IMR-90 (cell line): ENCODE results near the gene MRPL34.

Experiments
- CEBPB ChIP-seq: IDR thresholded peaks from 2 replicates; pipeline ENCODE4 v1.6.1; 2012; ENCODE audit warnings: low read depth, low read length, improper control_type of control experiment
- CHD1 ChIP-seq: IDR thresholded peaks from 2 replicates; pipeline ENCODE4 v1.6.1; 2012; ENCODE audit warnings: low read depth, low read length, improper control_type of control experiment
- FOS ChIP-seq: fragments of 150-350 bp; IDR thresholded peaks from 2 replicates; pipeline ENCODE4 v1.6.1; 2016; ENCODE audit warnings: low read depth, low read length
- POLR2A ChIP-seq: IDR thresholded peaks from 2 replicates; pipeline ENCODE4 v1.6.1; 2012; ENCODE audit warnings: mild to moderate bottlenecking, low read depth, low read length
- TF ChIP-seq, protein P1 (sequence below): conservative IDR thresholded peaks from 2 replicates; pipeline ENCODE4 v1.5.1; 2012; ENCODE audit warnings: mild to moderate bottlenecking, low read depth, low read length, improper control_type of control experiment
- TF ChIP-seq, protein P2 (sequence below): fragments of 150-350 bp; IDR thresholded peaks from 2 replicates; pipeline ENCODE4 v1.6.1; 2017; ENCODE audit warnings: mild to moderate bottlenecking, antibody characterized with exemption, low read length, low read depth

DNA sequence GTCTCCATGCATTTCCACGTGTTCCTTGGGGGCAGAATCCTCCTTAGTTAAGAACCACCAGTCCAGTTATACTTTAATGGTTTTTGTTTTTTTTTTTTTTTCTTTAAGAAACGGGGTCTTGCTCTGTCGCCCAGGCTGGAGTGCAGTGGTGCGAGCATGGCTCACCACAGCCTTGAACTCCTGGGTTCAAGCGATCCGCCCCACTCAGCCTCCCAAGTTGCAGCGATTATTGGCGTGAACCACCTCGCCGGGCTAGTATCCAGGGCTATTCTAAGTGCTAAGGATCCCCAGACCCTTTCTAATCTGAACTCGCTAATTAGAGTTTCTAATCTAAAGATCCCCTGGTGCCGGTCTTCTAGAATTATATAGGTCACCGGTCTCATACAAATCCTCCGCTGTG lies 12.1 kb upstream of the MRPL34 start:
- TF ChIP-seq, protein P1, sequence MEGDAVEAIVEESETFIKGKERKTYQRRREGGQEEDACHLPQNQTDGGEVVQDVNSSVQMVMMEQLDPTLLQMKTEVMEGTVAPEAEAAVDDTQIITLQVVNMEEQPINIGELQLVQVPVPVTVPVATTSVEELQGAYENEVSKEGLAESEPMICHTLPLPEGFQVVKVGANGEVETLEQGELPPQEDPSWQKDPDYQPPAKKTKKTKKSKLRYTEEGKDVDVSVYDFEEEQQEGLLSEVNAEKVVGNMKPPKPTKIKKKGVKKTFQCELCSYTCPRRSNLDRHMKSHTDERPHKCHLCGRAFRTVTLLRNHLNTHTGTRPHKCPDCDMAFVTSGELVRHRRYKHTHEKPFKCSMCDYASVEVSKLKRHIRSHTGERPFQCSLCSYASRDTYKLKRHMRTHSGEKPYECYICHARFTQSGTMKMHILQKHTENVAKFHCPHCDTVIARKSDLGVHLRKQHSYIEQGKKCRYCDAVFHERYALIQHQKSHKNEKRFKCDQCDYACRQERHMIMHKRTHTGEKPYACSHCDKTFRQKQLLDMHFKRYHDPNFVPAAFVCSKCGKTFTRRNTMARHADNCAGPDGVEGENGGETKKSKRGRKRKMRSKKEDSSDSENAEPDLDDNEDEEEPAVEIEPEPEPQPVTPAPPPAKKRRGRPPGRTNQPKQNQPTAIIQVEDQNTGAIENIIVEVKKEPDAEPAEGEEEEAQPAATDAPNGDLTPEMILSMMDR: no peak
- no peak for TF ChIP-seq FOS
- TF ChIP-seq CEBPB: no peak
- TF ChIP-seq, protein P2, sequence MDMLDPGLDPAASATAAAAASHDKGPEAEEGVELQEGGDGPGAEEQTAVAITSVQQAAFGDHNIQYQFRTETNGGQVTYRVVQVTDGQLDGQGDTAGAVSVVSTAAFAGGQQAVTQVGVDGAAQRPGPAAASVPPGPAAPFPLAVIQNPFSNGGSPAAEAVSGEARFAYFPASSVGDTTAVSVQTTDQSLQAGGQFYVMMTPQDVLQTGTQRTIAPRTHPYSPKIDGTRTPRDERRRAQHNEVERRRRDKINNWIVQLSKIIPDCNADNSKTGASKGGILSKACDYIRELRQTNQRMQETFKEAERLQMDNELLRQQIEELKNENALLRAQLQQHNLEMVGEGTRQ: no peak
- no peak for TF ChIP-seq POLR2A
- no peak for TF ChIP-seq CHD1
